GM12873 (cell line): ENCODE results near the gene CADM1.

Source experiments
- TF ChIP-seq, protein P1 (sequence below): IDR thresholded peaks from 2 replicates; pipeline ENCODE4 v1.5.1; 2012; ENCODE audit warnings: low read depth, mild to moderate bottlenecking, moderate library complexity, low read length, control low read depth; ENCODE audit not compliant: insufficient read depth; ENCODE audit errors: missing control alignments

The CADM1 gene

DNA sequence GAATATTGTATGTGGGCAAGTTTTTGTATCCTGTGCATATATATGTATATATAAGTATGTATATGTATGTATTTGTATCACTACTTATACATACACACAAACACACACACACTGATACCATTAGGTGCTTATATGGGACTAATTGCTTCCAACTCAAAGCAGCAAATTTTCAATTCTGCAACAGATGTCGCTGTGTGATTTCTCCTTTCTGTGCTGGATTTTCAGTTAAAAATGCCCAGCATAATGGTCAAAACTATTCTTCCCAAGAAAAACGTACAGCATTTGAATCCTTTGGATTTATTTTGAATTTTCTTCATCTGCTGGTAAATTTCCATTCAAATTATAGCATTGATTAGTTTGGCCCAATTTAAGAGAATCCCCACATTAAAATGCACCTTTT lies 4.3 kb downstream of the CADM1 start:
- TF ChIP-seq, protein P1, sequence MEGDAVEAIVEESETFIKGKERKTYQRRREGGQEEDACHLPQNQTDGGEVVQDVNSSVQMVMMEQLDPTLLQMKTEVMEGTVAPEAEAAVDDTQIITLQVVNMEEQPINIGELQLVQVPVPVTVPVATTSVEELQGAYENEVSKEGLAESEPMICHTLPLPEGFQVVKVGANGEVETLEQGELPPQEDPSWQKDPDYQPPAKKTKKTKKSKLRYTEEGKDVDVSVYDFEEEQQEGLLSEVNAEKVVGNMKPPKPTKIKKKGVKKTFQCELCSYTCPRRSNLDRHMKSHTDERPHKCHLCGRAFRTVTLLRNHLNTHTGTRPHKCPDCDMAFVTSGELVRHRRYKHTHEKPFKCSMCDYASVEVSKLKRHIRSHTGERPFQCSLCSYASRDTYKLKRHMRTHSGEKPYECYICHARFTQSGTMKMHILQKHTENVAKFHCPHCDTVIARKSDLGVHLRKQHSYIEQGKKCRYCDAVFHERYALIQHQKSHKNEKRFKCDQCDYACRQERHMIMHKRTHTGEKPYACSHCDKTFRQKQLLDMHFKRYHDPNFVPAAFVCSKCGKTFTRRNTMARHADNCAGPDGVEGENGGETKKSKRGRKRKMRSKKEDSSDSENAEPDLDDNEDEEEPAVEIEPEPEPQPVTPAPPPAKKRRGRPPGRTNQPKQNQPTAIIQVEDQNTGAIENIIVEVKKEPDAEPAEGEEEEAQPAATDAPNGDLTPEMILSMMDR, result no peak

DNA sequence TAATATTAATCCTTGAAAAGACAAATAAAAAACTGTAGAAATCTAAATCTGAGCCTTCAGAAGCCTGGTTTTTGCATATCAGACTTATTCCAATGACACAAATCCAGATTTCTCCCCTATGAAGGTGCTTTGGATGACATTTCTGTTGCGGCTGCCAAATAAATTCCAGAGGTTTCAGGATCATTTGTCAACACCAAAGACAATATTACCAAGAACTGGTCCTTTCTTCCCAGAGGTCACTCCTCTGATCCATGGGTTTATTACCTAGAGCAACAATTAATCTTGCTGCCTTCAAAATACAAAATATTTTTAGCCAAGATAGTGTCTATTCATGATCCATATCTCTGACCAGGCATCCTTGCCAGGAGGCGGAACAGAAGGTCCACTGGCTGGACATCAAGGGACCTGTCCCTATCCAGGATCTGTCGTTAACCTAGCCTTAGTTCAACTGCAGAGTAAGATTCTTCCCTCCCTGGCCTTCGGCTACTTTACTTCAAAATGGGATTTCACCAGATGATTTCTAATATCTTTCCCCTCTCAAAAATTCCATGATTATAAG lies 4.9 kb downstream of the CADM1 start:
- TF ChIP-seq, protein P1, result no peak

- TF ChIP-seq, protein P1, result no peak
Measured at GRCh38 chr11:115498354-115498753, 5.9 kb downstream of the CADM1 start.

DNA sequence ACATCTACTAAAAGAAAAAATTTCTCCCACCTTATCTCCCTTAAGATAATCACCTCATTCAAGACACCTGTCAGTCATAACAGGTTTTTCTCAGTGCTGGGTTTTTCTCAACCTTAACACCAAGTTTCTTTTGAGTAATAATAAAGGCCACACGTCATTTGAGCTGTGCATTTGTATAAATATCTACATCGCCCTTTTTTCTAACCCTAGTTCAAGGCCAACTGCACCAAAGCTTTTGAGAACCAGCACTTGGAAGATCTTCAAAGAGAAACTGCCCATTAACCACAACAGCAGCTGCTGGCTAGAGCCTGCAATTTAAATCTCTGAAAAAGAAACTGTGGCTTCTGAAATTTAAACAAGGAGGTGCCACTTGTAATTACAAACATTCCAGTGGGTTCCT lies 6.9 kb downstream of the CADM1 start:
- TF ChIP-seq, protein P1, result no peak

GRCh38 chr11:115496892-115497291 lies 7.3 kb downstream of the CADM1 start:
- TF ChIP-seq, protein P1, result no peak

DNA sequence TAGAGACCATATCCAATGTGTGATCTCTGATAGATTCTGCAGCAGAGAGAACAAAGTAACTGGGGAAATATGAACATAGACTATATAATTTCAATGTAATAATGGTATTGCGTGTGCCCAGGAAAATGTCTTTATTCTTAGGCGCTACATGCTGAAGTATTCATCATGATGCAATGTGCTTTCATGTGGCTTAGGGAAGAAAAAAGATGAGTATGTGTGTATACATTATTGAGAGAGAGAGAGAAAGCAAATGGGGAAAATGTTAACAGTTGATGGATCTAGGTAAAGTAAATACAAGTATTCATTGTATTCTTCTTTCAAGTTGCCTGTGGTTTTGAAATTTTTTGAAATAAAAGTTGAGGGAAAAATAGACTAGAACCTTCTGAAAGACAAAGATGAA lies 10.3 kb downstream of the CADM1 start:
- TF ChIP-seq, protein P1, result no peak

- TF ChIP-seq, protein P1, result no peak
Measured at GRCh38 chr11:115493488-115493887, 10.7 kb downstream of the CADM1 start.
